Inferior parietal cortex (tissue), 1 donor: ENCODE results near the gene ELMOD1.

Source experiments
- DNase-seq: peaks from one replicate; pipeline ENCODE4 v3.0.0-alpha.2; 2016; ENCODE audit errors: extremely low spot score

The ELMOD1 gene

GRCh38 chr11:107583629-107584195, 7.2 kb upstream of the ELMOD1 start:
- DNase-seq = no peak

- no peak for DNase-seq
Observed at GRCh38 chr11:107587306-107587979, 3.5 kb upstream of the ELMOD1 start.

GRCh38 chr11:107591378-107592230, 657 bp downstream of the ELMOD1 start:
- DNase-seq = no peak

DNA sequence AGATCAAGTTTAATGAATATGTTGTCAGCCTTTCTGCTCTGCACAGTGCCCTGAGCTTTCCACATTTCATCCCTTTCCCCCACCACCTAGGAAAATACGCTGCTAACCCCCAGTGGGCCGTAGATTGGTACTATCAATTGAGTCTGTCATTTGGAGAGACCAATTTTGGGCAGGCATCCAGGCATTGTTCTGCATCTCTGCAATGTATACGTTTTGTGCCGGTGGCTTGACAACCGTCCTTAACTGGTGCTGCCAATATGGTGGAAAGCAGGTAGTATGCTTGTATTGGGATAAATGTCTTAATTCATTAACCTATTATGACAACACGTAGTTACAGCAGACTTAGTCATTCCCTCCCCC, 1.3 kb downstream of the ELMOD1 start:
- no peak for DNase-seq

- peak; percentile 56 for DNase-seq
Observed at GRCh38 chr11:107592813-107593212, 1.9 kb downstream of the ELMOD1 start.

GRCh38 chr11:107593951-107594350, 3.0 kb downstream of the ELMOD1 start:
- no peak for DNase-seq

GRCh38 chr11:107594736-107595135, 3.8 kb downstream of the ELMOD1 start:
- no peak for DNase-seq

GRCh38 chr11:107598225-107599139, 7.5 kb downstream of the ELMOD1 start:
- DNase-seq = no peak

DNA sequence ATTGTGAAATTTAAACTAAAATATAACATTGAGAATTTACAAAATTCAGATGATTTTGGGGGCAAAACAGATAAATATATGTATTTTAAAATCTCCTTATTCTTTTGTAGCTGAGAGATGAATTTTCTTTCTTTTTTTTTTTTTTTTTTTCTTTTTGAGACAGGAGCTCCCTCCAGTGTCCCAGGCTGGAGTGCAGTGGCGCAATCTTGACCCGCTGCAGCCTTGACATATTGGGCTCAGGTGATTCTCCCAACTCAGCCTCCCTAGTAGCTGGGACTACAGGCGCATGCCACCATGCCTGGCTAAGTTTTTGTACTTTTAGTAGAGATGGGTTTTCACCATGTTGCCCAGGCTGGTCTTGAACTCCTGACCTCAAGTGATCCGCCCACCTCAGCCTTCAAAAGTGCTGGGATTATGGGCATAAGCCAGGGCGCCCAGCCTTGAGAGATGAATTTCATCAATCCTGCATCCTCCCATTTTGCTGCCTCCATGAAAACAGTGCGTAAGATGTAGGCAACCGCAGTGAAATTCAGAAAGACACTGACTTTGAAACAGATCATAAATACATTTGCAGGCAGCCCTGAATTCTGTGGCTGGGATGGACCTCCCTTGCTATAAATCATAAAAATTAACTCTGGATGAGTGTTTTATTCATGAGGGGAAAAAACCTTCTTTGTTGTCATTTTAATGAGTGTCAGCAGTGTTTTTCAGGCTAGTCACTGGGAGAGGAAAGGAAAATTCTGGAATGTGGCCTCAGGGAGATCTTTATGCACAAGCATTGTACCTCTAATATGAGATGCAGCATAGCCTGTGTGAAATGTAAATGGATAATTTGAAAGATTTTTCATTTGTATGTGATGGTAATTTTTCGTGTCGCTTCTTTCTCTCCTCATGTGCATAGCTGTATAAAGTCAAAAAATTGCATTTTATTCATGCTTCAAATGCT, 14.4 kb downstream of the ELMOD1 start:
- no peak for DNase-seq

- DNase-seq = no peak
Observed at GRCh38 chr11:107606141-107606540, 15.2 kb downstream of the ELMOD1 start.

DNA sequence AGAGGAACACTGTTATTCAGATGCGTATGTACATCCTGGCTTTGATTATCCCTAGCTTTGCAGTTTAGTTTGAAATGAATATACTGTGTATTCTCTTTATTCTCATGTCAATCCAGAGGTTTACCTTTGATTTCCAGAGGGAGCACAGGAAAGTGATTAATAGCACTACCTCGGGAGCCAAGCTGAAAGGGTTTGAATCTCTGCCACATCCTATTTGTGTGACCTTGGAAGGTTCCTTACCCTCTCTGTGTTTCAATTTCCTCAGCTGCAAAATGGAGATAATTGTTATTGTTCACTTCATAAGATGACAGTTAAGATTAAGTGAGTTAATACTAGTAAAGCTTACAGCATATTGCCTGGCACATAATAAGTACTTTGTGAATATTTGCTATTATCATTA, 17.9 kb downstream of the ELMOD1 start:
- no peak for DNase-seq

DNA sequence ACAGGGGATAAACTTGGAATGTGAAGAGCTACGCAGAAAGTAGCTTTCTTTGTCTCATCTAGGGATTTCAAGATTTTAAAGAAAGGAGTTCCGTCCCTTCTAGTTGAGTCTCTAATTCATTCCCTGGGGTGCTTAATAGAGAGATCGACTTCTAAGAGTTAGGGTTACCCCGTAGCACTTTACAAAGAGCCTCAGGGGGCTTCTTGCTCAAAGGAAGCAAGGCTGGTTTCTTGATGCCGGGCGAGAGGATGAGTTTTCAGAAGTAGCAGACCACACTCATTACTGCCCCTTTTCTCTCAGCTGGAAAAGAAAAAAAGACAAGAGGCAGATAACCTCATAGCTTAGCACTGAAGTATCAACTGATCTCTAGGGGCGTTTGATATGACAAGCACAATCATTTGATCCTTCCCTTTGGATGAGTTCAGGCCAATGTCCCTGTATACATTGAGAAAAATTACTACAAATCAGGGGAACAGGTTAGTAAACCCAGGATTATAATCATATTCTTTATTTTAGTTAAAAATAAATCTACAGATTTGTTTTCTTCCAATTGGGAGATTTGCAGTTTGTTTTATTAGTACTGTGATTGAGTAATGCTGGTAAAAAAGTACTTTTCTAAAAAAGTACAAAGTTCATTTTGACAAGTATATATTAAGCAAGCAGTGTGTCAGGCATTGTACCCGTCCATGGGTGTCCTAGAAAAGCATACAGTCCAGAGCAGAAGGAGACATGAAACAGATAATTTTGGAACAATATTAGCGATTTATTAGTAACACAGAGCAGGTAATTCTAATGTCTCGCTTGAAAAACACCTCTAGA, 18.7 kb downstream of the ELMOD1 start:
- no peak for DNase-seq

DNA sequence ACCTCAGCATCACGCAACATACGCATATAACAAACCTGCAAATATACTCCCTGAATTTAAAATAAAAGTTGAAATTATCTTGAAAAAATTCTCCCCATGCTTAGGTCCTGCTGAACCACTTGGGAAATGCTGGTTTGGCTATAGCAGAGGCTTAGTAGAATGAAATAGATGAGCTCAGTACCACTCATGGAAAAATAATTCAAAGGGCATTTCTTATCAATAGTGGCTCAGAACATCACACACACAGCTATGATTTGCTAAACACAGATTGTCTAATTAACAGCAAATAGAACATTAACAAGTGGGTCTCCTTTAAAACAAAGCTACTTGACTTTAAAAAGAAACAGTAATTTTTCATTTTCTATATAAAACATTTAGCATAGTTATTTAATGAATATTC, 21.5 kb downstream of the ELMOD1 start:
- DNase-seq = no peak

- DNase-seq = peak; percentile 30
Observed at GRCh38 chr11:107619926-107620325, 29.0 kb downstream of the ELMOD1 start.

DNA sequence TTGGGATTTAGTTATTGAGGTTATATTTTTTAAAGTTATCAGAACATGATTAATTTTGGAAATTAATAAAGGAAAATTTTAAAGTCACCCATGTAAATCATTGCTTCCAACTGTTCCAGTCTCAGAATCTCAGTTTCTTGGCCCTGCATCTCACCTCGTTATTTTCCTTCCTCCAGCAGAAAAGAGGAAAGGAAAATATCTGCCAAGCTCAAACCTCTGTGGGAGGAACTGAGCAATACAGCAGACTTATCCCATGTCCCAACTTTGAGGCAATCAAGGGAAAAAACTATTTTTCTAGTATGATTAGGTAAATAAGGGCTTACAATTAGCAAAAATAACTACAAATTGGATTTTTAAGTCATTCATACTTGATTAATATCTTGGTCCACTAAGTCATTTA, 30.1 kb downstream of the ELMOD1 start:
- no peak for DNase-seq

DNA sequence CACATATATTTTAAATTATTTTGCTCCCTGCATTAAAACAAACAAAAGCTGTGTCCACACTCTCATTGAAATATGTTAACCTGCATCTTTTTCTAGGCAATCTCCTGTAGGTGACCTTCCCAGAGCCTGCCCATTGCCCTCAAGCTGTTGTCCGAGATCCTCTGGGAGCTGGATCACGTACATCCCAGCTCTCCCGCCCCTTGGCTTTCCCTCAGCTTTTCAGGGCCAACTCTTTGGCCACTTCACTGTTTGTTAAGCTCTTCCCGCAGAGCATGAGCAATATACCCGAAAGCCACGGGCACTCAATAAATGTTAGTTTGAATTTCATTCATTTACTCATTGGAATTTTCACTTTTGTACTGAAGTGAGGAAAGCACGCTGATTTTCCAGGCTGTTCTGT, 32.2 kb downstream of the ELMOD1 start:
- no peak for DNase-seq

DNA sequence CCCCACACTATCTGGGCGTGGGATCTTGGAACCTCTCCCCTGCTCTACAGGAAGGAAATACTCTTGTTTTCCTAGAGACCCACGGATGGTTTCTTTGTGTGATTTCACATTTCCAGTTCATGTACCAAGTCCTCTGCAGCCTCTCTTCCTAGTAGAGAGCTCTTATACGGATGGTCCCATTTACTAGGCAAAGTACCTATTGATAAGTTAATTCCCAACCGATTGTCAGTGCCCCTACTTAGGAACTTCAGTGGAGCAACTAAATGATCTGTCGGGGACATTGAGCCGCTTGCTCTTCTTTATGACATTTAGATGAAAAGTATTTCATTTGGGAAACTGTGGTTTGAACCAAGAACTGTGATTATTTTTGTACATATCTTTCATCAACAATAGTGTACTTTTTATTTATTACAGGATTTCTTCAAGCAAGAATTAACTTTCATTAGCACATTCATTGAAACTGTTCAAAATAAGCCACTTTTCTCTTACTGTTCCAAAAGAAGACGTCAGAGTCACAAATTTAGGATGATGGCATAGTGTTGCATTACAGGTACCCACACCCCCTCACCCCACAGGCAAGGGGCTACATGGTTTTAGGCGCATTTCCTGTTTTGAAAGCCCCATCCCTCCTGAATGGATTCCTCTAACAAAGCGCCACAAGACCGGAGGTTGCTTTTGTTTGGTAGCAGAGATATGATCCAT, 34.2 kb downstream of the ELMOD1 start:
- DNase-seq = no peak

GRCh38 chr11:107625685-107625989, 34.7 kb downstream of the ELMOD1 start:
- no peak for DNase-seq

- DNase-seq = no peak
Observed at GRCh38 chr11:107631043-107631442, 40.1 kb downstream of the ELMOD1 start.
